GM13976 (cell line): ENCODE data around the gene PITX1.

ENCODE experiments used
- DNase-seq: peaks from one replicate; pipeline ENCODE4 v3.0.0; 2012; ENCODE audit warnings: low spot score
- CTCF ChIP-seq: IDR thresholded peaks from 2 replicates; pipeline ENCODE4 v1.5.1; 2012; ENCODE audit warnings: borderline replicate concordance, mild to moderate bottlenecking; ENCODE audit not compliant: insufficient read depth; ENCODE audit errors: extremely low read depth, missing control alignments, control extremely low read depth
- in situ Hi-C: fragments of 300-500 bp; cut with MboI; formaldehyde crosslinking; loops from one replicate; pipeline ENCODE4 v1.12.0; 2022; ENCODE audit warnings: low sequenced_read_pairs, mixed read lengths, inconsistent platforms; ENCODE audit not compliant: unreplicated experiment

Gene PITX1

DNA sequence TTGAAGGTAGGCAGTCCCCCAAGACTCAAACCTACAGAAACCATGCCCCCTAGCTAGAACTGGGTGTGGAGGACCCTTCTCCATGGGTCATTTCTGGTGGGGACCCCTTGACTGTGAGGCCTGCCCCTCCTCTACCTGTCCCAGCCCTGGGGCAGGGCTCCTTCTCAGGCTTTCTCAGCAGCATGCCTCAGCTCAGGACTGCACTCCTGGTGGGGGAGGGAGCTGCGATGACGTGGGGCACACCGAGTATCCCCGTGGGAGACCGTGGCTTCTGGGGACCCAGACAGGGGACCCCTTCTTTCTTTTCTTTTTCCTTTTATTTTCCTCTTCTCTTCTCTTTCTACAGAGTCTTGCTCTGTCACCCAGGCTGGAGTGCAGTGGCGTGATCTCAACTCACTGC lies 27.0 kb upstream of the PITX1 start:
- in situ Hi-C loops: no loop called here
- DNase-seq: no peak

GRCh38 chr5:135060021-135060420 lies 26.0 kb upstream of the PITX1 start:
- in situ Hi-C loops: no loop called here
- no peak for DNase-seq
- TF ChIP-seq CTCF: no peak

More for the DNA sequence above, 27.0 kb upstream of the PITX1 start:
- no peak for TF ChIP-seq CTCF

DNA sequence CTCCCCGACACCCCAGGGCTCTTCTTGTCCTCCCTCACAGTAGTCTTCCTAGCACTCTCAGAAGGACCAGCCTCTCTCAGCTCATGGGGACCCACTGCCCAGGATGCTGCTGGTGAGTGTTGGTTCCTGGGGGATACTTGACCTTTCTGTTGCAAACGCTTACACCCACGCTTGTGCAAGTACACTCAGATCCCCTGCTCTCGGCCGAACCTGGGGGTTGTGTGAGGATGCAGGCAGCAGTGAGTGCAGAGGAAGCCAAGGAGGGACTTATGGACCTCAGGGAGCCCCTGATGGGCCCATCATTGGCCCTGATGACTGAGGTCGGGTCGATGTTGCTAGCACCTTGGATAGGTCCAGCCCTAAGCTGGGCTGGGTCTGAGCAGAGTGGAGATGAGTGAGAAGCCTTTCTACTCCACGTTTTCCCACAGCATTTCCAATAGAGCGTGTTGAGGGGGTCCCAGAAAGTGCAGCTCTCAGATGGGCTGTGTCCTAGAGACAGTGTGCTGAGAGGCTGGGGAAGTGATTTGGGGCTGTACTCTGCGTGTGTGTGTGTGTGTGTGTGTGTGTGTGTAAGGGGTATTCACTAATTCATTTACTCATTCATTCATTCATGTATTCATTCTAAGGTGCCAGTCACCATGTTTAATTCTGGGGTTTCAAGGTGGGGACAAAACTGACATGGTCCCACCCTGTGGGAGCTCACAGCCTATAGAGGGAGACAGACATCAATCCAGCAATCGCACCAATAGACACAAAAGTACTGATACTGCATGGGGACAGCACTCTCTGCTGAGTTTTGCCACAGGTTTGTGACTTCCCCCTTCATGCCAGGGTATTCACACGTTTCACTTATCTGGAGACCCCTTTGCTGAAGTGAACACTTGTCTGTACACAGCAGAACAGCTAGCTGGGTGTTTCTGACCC lies 25.2 kb upstream of the PITX1 start:
- no peak for TF ChIP-seq CTCF
- no peak for DNase-seq
- in situ Hi-C loops: no loop called here

GRCh38 chr5:135058331-135058732 lies 24.3 kb upstream of the PITX1 start:
- DNase-seq: no peak
- TF ChIP-seq CTCF: no peak
- in situ Hi-C loops: no loop called here

- in situ Hi-C loops: no loop called here
- DNase-seq: no peak
- TF ChIP-seq CTCF: no peak
These were observed 23.2 kb upstream of the PITX1 start for GRCh38 chr5:135057233-135057632.

DNA sequence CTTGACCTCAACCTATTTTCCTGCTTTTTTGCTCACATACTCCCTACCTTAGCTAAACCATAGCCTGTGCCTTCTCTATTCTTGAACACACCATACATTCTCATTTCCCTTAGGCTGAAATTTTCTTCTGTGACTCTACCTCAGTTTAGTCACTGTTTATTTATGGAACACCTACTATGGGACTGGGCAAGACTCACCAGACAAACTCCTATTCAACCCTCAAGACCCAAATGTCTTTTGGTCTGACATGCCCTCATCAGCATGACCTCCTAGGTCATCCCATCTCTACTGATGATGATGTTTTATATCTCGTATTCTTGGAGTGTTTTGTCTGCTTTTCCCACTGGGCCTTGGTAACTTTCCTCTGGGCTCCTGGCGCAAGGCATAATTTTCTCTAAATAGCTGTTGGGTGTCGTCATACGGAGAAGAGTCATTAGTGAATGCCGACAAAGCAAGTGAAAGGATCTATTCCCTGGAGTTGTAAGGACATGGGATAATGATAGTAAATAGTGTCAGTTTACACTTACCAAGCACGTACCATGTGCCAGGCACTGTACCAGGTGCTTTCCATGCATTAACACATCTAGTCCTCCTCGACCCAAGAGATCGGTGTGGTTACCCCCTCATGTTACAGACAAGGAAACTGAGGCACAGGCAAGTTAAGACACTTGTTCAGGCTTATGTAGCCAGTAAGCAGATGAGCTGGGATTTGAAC lies 22.4 kb upstream of the PITX1 start:
- in situ Hi-C loops: no loop called here
- no peak for DNase-seq
- TF ChIP-seq CTCF: no peak
